BE2C (cell line): ENCODE data around the gene SMIM35.

ENCODE experiments used
- DNase-seq: peaks from one replicate; pipeline ENCODE4 v3.0.0-alpha.2; 2020
- H3K27me3 ChIP-seq: fragments of 250-450 bp; sonication (Bioruptor Pico); 2 replicates; pipeline ENCODE4 v1.5.1; 2020; ENCODE audit warnings: mild to moderate bottlenecking
- H3K36me3 ChIP-seq: fragments of 250-450 bp; sonication (Bioruptor Pico); 2 replicates; pipeline ENCODE4 v1.5.1; 2020; ENCODE audit warnings: mild to moderate bottlenecking
- H3K4me1 ChIP-seq: fragments of 250-450 bp; sonication (Bioruptor Pico); 2 replicates; pipeline ENCODE4 v1.5.1; 2020
- H3K4me3 ChIP-seq: 2 replicates; pipeline ENCODE4 v1.5.1; 2011; ENCODE audit warnings: low read depth, low read length
- H3K9me3 ChIP-seq: fragments of 250-450 bp; sonication (Bioruptor Pico); 2 replicates; pipeline ENCODE4 v1.5.1; 2020
- TF ChIP-seq, protein P1 (sequence below): IDR thresholded peaks from 2 replicates; pipeline ENCODE4 v1.5.1; 2012; ENCODE audit warnings: mild to moderate bottlenecking, low read depth, low read length

SMIM35 gene

DNA sequence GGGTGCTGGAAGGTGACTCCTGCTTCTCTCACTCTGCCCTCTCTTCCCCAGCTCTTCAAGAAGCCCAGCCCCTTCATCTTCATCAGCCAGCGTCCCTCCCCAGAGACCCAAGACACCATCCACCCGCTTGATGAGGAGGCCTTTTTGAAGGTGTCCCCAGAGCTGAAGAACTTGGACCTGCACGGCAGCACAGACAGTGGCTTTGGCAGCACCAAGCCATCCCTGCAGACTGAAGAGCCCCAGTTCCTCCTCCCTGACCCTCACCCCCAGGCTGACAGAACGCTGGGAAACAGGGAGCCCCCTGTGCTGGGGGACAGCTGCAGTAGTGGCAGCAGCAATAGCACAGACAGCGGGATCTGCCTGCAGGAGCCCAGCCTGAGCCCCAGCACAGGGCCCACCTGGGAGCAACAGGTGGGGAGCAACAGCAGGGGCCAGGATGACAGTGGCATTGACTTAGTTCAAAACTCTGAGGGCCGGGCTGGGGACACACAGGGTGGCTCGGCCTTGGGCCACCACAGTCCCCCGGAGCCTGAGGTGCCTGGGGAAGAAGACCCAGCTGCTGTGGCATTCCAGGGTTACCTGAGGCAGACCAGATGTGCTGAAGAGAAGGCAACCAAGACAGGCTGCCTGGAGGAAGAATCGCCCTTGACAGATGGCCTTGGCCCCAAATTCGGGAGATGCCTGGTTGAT, 88.0 kb downstream of the SMIM35 start:
- no peak for DNase-seq
- no peaks in the 10 kb centered on the region for H3K9me3 ChIP-seq
- no peaks in the 10 kb centered on the region for H3K36me3 ChIP-seq
- TF ChIP-seq, protein P1, sequence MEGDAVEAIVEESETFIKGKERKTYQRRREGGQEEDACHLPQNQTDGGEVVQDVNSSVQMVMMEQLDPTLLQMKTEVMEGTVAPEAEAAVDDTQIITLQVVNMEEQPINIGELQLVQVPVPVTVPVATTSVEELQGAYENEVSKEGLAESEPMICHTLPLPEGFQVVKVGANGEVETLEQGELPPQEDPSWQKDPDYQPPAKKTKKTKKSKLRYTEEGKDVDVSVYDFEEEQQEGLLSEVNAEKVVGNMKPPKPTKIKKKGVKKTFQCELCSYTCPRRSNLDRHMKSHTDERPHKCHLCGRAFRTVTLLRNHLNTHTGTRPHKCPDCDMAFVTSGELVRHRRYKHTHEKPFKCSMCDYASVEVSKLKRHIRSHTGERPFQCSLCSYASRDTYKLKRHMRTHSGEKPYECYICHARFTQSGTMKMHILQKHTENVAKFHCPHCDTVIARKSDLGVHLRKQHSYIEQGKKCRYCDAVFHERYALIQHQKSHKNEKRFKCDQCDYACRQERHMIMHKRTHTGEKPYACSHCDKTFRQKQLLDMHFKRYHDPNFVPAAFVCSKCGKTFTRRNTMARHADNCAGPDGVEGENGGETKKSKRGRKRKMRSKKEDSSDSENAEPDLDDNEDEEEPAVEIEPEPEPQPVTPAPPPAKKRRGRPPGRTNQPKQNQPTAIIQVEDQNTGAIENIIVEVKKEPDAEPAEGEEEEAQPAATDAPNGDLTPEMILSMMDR = no peak
- no peaks in the 10 kb centered on the region for H3K27me3 ChIP-seq
- H3K4me1 ChIP-seq = no peaks in the 10 kb centered on the region
- no peak overlapping the region for H3K4me3 ChIP-seq

GRCh38 chr11:117997823-117998579, 88.8 kb downstream of the SMIM35 start:
- Histone ChIP-seq H3K9me3 (no peaks in the 10 kb centered on the region), H3K27me3 (no peaks in the 10 kb centered on the region), H3K4me1 (no peaks in the 10 kb centered on the region), H3K4me3 (no peak overlapping the region), H3K36me3 (no peaks in the 10 kb centered on the region)
- no peak for DNase-seq
- TF ChIP-seq, protein P1 = no peak

- no peaks in the 10 kb centered on the region for H3K4me1 ChIP-seq
- no peaks in the 10 kb centered on the region for H3K9me3 ChIP-seq
- no peak overlapping the region for H3K4me3 ChIP-seq
- DNase-seq = no peak
- TF ChIP-seq, protein P1 = no peak
- H3K36me3 ChIP-seq = no peaks in the 10 kb centered on the region
- no peaks in the 10 kb centered on the region for H3K27me3 ChIP-seq
Measured at GRCh38 chr11:117997406-117997805, 89.4 kb downstream of the SMIM35 start.

DNA sequence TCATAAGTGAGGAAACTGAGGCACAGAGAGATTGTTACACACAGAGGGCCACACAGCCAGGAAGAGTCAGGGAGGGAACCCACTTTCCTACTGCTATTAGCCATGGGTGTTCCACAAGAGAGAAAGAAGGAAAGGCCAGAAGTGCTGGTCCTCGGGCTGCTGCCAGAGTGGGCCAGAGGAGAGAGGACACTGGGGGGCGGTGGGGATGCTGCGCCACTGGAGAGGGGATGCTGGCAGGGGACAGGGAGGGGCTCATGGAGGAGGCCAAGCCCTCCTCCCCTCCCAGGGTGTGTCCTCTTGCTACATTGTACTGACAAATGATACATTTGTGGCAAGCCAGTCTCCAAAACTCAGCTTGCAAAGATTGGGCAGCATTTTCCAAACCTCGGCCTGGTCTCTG, 90.7 kb downstream of the SMIM35 start:
- TF ChIP-seq, protein P1 = no peak
- Histone ChIP-seq H3K9me3 (no peaks in the 10 kb centered on the region), H3K4me1 (no peaks in the 10 kb centered on the region), H3K27me3 (no peaks in the 10 kb centered on the region), H3K36me3 (no peaks in the 10 kb centered on the region), H3K4me3 (no peak overlapping the region)
- no peak for DNase-seq

DNA sequence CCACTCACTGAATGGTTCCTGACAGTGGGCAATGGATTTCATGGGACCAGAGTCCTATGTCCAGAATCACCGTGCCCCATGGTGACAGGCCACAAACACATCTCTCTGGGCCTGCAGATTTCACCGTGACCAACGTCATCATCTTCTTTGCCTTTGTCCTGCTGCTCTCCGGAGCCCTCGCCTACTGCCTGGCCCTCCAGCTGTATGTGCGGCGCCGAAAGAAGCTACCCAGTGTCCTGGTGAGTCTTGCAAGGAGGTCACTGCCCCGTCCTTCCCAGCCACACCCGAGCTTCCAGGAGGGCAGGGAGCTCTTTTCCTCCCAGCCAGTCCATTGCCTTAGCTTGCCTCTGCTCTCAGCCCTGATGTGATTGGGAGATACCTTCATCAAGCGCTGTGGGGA, 91.3 kb downstream of the SMIM35 start:
- TF ChIP-seq, protein P1 = no peak
- H3K36me3 ChIP-seq = no peaks in the 10 kb centered on the region
- no peak overlapping the region for H3K4me3 ChIP-seq
- H3K27me3 ChIP-seq = no peaks in the 10 kb centered on the region
- no peaks in the 10 kb centered on the region for H3K4me1 ChIP-seq
- no peak for DNase-seq
- no peaks in the 10 kb centered on the region for H3K9me3 ChIP-seq
